GM18519 (cell line): ENCODE measurements around the gene CCDC69.

Source experiments
- ATAC-seq: cut with Tn5 transposase; IDR thresholded peaks from one replicate; pipeline ENCODE4 v1.9.1; 2021; ENCODE audit warnings: mild to moderate bottlenecking, moderate library complexity; ENCODE audit not compliant: unreplicated experiment, low FRiP score

The CCDC69 gene

DNA sequence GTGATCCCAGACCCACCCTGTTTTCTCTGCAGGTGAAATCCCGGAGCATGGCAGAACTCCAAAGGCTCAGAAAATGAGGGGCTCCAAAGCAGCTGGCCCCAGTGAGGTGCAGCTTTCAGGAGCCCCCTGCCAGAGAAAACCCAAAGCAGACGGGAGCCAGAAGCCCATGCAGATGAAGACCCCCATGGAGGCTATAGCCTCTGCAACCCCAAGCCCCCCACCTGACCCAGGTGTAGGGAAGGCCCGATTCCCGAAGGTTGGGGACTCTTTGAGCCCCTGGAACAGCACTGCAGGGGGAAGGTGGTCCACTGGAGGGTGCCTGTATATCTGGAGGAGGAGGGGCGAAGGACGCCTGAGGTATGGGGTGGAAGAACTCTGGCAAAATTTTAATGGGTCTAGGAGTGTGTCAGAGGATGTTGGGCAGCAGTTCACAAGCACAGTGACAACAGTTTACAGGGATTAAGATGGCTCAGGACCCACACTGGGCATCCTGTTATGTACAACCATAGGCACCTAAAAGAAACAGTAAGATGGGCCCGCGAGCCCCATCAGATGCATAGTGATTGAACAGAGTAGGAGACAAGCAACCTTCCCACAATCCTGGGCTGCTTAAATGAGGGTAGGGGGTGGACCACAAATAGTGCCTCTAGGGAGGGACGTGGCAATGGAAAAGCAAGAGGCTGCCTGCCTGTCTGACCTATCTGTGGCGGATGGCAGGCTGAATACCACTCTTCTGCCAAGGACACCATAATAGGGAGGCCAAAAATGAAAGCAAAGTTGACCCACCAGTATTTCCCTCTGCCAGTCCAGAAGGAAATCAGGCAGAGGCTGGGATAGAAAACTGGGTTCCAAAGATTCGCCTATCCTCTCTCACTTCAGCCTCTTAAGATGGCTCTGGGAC, 49.9 kb downstream of the CCDC69 start:
- ATAC-seq: no peak

DNA sequence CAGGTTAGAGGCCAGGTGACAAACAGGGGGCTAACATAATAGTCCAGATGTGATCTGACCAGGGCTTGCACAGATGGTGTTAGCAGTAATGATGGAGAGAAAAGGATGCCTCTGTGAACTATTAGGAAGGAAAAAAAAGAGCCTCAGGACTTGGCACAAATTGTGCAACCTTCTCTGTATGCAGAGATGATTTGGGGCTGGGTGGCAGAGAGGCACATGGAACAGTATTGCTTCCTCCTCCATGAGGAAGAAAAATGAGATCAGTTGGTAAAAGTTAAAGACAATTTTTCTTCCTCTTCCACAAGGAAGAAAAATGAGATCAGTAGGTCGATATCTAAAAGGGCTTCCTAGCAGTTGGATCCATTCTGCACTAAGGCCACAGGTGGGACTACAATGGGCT, 52.4 kb downstream of the CCDC69 start:
- no peak for ATAC-seq

DNA sequence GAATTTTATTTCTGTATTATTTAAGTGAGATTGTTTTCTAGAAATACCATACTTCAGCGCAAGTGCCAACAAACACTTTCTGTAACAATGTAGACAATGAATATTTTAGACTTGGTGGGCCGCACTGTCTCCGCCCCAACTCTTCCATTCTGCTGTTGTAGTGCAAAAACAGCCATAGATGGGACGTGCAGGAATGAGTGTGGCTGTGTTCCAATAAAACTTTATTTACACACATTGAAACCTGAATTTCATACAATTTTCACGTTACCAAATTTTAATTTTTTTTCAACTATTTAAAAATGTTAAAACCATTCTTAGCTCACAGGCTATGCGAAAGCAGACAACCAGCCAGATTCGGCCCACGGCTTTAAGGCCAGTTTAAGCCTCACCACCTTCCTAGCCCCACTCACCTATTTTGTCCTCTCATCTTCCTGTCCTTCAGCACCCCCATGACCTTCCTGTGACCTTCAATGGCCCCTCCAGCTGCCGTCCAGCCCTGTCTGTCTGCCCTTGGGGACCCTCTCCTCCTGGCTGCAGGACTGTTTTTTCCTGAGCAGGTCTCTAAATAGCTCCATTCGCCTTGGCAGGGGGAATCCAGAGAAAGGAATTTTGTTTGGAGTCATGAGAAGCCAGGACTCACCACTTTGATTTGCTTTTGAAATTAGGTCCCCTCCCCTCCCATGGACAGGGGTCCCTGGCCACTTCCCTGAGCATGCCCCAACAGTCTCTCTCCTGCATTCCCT, 55.1 kb downstream of the CCDC69 start:
- no peak for ATAC-seq

DNA sequence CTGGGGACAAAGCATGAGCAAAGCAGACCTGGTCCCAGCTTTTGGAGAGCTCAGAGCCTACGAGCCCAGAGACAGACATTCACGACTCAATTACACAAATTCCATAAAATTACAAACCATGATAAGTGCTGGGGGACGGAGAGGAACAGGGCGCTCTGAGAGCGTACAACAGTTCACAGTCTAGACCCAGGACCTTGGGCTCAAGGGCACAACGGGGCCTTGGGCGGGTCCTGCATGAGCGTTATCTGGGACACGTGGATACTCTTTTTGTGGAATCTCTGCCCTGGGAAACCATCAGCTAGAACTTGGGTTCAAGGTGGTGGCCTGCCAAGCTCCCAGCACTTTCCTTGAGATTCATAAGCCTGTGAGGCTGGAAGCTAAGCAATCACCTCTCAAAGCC, 56.9 kb downstream of the CCDC69 start:
- ATAC-seq: no peak

DNA sequence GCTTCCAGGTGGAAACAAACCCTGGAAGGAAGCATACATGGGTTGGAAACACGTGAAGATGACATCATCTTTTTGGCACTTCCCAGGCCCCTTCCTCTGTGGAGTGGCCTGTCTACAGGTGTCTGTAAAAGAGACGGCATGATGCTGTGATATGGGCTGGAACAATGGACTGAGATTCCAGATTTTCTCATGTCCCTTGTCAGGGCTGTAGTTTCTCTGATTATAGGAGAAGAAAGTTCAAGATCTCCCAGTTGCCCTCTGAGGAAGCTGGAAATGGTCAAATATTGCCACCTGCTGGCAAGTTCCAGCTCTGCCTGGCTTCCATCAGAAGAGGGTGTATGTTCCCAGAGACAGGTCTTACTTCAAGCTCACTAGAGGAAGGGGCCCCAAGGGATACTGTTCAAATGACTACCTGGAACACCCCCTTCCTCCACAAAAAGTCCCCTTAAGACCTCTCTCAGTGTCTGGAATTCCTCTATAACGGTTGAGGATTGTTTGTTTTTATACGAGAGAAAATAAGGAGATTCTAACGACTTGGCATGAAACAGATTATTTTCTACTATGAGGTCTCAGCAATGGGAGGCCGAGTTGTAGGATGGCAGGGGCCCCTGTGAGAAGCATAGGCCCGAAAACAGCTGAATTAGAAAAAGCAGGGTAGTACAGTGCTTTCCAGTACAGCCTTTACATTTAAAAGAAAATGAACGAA, 59.1 kb downstream of the CCDC69 start:
- ATAC-seq: peak; percentile 78

DNA sequence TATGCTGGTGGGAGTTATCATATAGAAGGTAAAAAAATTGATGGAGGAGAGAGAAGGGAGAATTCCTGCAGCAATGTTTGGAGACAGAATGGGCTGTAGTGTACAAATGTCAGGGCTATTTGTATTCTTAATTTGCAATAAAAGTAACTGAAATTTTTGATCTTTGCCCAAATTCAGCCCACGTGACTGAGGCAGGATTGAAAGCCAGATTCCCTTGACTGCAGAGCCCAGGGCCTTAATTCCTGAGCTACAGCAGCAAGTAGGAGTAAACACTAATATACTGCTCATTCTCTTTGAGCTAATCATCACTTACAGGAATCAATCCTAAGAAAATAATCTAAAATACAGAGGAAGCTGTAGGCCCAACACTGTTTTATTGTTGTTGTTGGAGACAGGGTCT, 61.1 kb downstream of the CCDC69 start:
- ATAC-seq: no peak

DNA sequence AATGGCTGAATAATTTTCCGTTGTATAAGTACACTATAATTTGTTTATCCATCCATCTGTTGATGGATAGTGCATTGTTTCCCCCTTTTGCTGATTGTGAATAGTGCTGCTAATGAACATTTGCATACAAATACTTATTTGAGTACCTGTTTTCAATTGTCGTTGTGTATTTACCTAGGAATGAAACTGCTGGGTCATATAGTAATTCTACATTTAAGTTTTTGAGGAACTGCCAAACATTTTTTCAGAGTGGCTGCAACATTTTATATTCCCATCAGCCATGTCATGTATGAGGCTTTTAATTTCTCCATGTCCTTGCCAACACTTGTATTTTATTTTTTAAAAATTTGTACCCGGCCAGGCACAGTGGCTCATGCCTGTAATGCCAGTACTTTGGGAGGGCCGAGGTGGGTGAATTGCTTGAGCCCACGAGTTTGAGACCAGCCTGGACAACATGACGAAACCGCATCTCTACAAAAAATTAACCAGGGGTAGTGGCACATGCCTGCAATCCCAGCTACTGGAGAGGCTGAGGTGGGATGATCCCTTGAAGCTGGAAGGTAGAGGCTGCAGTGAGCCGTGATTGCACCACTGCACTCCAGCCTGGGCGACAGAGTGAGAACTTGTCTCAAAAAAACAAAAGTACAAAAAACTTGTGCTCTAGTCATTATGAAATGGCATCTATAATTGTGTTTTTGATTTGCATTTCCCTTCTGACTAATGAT, 64.1 kb downstream of the CCDC69 start:
- ATAC-seq: peak; percentile 34

DNA sequence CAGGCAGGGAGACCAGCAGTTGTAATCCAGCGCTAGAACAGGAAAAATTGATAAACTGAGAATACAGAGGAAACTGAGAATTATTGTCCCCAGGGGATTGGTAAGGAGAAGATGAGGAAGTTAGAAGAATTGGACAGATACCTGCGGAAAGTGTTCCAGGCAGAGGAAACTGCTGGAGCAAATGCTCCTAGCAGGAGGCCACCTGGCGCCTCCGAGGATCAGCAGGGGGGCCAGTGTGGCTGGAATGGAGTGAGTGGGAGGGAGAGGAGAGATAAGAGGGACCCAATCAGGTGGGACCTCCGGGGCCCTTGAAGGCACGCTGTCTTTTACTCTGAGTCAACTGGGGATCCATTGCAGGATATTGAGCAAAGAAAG, 65.6 kb downstream of the CCDC69 start:
- no peak for ATAC-seq

DNA sequence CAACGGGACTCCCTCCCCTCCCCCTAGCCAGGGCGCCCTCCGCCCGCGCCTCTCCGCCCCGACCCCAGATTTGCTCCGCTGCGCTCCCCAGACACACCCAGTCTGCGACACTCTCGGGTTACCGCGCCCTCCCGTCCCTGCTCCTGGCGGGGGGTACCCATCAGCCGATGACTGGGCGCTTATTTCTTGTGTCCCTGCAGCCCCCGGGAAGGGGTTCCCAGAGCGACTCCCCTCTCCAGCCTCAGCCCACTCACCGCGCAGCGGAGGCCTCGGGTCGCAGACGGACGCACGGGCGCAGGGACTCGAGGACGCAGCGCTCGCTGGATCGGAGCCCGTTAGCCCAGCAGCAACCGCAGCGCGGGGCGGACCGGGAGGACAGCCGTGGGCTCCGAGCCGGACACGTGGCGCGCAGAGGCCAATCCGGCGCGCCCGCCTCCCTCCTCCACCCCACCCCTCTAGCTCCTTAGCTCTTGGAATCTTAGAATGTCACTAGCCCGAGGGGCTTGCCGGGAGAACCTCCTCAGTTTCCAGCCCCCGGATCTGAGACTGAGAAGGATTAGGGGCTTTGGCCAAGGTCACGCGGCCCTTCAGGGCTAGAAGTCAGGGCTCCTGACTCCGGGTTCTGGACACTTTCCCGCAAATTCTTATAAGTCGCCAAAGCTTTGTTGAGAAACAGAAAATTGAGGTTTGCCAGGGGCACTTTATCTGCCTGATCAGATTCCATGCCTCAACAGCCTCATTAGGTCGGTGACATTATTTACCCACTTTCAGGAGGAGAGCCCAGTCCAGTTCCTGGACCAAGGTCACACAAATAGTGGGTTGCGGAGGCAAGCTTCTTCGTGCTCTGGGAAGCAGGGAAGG, 66.2 kb downstream of the CCDC69 start, which contains the start of gene ANXA6:
Gene ANXA6, minus strand, starts transcription at position 354 of the 861 bp plus-strand sequence. CDS start 9,878 bp downstream, outside the sequence.
- ATAC-seq: no peak

DNA sequence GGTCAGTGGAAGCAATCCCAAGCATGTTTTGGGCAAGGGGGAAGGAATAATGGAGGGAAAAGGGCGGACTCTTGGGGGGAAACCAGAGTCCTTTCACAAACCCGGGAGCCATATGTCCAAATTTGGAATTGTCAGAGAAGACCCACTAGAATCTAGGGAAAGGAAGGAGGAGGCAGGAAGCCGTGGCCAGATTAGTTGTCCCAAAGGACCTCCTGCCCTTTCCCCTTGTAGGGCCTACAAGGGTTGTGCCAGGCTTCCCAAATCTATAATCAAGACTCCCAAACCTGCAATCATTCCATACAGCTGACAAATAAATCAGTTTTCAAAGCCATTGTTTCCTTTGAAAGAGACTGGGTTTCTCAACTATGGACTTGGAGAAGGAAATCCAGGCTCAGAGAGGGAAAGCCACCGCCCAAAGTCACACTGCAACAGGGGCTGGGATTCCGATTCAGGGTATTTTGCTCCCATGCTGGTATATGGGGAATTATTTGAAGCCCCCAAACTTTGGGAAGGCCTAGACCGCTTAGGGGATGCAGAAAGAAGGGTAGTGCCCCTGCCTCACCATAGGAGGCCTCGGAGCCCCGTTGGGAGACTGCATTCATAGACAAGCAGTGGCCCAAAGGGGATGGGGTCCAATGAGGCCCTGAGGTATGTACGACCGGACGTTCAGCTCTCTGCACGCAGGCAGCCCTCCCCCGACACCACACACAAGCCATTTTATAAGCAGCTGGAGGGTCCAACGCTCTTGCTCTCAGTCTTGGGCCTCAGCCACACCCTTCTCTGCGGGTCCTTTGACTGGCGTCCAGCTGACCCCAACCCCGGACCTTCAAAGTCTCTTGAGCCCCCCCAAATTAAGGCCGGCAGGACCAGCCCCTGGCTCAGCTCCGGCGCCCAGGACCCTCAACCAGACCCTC, 67.1 kb downstream of the CCDC69 start:
- no peak for ATAC-seq

DNA sequence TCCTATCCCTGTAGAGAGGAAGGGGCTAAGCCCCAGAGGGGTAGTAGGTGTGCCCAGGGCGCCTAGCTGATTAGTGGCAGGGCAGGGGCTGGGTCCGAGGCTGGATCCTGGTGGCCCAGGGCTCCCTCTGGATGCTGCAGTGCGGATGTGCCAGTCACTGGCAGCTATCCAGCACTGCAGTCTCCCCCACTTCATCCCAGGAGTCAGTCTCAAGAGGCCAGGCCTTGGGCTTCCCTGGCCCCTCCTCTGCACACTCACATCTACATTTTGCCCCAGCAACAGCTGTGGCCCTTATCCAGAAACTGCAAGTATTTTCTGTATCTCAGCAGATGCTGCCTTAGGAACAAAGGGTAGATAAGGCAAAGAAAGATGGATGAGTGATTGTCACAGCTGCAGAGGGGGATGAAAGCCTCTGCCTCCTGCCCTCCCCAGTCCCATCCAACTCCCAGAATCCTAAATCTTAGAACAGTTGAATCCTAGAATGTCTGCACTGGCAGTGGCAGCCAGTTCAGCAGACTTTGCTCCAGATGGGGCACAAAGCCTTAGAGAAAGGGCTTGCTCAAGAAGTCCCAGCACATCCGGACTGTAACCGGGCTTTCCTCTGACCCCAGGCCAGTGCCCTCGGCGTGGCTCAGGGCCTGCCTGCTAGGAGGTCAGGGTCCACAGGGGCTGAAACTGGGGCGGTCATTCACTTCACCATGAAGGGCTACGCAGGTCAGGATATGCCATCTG, 68.0 kb downstream of the CCDC69 start:
- ATAC-seq: no peak

DNA sequence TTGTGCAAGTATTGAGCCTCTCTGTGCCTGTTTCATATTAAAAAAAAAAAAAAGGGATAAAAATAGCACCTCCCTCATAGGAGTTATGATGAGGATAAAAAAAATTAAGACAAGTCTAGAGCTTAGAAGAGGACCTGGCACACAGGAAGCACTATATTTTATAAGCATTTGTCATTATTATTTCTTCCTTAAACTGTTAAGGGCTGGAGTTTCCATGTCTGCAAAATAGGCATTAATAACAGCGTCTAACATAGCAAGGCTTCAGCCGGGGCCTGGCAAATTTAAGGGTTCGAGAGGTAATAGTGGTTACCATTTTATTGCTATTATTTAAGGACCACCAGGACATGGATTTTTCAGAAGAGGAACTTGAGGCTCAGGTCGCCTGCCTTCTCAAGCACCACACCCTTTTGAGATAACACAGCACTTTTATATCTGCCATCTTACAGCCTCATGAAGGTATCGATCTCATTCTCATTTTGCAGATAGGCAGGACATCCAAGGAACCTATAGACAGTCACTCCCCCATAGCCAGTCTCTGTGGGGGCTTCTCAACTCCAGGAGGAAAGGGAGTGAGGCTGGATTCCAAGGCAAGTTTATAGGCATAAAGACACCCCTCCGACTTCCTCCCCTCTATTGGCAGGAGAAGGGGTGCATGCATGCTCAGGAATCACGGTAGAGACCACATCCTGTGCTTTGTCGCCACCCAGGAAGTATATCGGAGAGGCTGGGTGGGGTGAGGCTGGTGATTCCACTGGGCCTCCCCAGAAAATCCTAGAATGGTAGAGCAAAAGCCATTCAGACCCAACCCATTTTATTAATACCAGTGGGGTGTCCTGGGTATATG, 68.7 kb downstream of the CCDC69 start:
- ATAC-seq: no peak

DNA sequence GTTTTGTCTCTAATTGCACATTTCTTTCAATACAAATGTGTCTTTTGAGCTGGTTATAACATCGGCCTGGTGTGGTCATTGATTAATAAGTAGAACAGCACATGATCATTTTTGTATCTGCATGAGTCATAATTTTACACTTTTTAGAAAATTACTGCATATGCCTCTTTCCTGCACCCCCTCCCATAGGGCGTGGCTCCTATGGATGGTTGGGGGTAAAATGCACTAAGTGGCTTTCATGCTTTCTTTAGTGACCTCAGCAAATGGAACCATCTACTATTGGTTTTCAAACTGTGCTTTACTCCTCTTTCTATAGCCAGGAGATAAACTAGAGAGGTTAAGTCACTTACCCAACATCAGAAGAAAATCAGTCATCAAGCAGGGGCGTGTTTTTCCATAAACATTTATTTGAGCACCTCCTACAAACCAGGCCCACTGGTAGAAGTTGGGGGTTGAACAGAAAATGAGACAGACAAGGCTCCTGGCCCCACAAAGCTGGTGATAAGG, 70.1 kb downstream of the CCDC69 start:
- no peak for ATAC-seq

DNA sequence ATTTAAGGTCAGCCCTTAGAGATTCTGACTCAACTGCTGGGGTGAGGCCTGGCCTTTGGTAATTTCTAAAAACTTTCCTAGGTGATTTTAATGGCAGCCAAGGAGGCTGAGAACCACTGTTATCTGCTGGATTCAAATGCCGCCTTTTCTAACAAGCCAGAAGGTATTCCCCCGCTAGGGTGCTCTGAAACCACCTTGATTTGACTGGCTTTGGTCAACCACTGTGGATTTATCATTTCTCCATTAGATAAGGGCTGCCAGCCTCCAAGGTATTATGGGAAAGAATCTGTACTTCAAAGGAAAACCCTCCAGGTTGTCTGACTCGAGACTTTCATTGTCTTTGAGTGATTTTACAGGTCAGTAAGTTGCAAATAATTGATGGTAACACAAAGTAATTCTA, 70.6 kb downstream of the CCDC69 start:
- ATAC-seq: no peak

DNA sequence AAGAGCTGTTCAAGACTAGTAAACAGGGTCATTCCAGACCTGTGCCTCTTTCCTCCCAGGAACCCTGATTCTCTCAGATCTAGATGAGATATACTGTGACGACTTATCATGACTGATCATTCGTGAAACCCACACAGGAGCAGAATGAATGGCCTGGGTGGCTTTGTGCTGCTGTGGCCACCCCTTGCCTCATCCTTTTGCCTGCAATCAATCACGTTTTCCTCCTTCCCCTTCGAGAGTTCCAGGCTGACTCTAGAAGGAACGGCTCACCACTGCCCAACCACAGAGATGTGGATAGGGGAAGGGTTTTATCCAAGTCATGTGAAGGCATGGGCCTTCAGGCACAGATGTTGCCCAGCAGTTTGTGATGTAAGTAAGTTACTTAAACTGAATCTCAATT, 72.1 kb downstream of the CCDC69 start:
- peak; percentile 36 for ATAC-seq

DNA sequence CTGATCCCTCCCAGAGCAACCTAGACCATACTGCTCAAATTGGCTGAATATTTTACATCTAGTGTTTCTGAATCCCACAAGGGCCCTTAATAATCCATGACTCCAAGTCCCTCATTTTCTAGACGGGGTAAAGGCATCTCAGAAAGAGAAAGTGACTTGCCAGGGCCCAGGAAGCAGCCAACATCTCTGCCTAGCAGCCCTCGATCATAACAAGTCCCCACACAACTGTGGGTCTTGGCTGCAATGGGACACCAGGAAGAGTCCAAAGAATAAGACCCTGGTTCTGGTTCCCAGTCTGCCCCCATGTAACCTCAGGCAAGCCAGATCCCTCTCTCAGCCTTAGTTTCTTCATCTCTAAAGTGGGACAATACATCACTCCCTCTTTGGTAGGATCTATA, 72.6 kb downstream of the CCDC69 start:
- ATAC-seq: no peak
